ENCODE results near the gene HES1. TPM values are rescaled to one million over a fixed set of nuclear protein-coding genes. Genes with fewer than 3 reads are reported as not detected.
A peak's percentile ranks its signal among the peaks of the same experiment; 100 is the strongest.

The HES1 gene
- total RNA-seq, 1 experiment from 2014 or later = 34.6 TPM

- H3K4me1 Mint-ChIP-seq (ENCODE audit: insufficient read depth, unreplicated experiment) = peaks cover 19% of the 10 kb centered on the region
- H3K27ac Mint-ChIP-seq (ENCODE audit: low read depth, unreplicated experiment) = peak overlapping the region; percentile 87
- no TSS peak for BruUV-seq (replicated peaks)
- H3K27me3 Mint-ChIP-seq (ENCODE audit: insufficient read depth, unreplicated experiment) = no peaks in the 10 kb centered on the region
- no peaks in the 10 kb centered on the region for H3K9me3 Mint-ChIP-seq (ENCODE audit: unreplicated experiment)
- no peak for DNase-seq (ENCODE audit: unreplicated experiment)
- intact Hi-C loops (cut with micrococcal nuclease) = loop anchor here (1.0 to 10.0 kb wide), 3 partner anchors 45 to 271 kb away; no protein-coding TSS in a partner anchor
- POLR2A ChIA-PET = interaction anchor here (0.6 to 10.1 kb wide), 18 partner anchors 10 to 550 kb away, joined by 3 to 193 read pairs (median 18); no protein-coding TSS in a partner anchor
- TF ChIP-seq CTCF (IDR thresholded peaks at IDR 0.05; ENCODE audit: unreplicated experiment) = no peak
- CTCF ChIA-PET = interaction anchor here (0.6 to 6.0 kb wide), 8 partner anchors 43 to 468 kb away, joined by 3 to 45 read pairs (median 3); no protein-coding TSS in a partner anchor
- H3K4me3 Mint-ChIP-seq (ENCODE audit: unreplicated experiment) = peak overlapping the region; percentile 97
- H3K36me3 Mint-ChIP-seq (ENCODE audit: insufficient read depth, unreplicated experiment) = peaks cover 36% of the 10 kb centered on the region
Measured at GRCh38 chr3:194134231-194134756, 1.7 kb upstream of the HES1 start.

GRCh38 chr3:194134757-194135515 lies 1.0 kb upstream of the HES1 start:
- Mint-ChIP-seq H3K9me3 (ENCODE audit: unreplicated experiment) (no peaks in the 10 kb centered on the region), H3K4me1 (ENCODE audit: insufficient read depth, unreplicated experiment) (peaks cover 24% of the 10 kb centered on the region), H3K4me3 (ENCODE audit: unreplicated experiment) (peak overlapping the region; percentile 97), H3K27me3 (ENCODE audit: insufficient read depth, unreplicated experiment) (no peaks in the 10 kb centered on the region), H3K27ac (ENCODE audit: low read depth, unreplicated experiment) (peak overlapping the region; percentile 73), H3K36me3 (ENCODE audit: insufficient read depth, unreplicated experiment) (peaks cover 36% of the 10 kb centered on the region)
- intact Hi-C loops (cut with micrococcal nuclease) = loop anchor here (1.0 to 10.0 kb wide), 5 partner anchors 46 to 270 kb away; no protein-coding TSS in a partner anchor
- no TSS peak for BruUV-seq (replicated peaks)
- peak; percentile 98 for DNase-seq (ENCODE audit: unreplicated experiment)
- no peak for TF ChIP-seq CTCF (IDR thresholded peaks at IDR 0.05; ENCODE audit: unreplicated experiment)
- POLR2A ChIA-PET = interaction anchor here (0.6 to 10.1 kb wide), 21 partner anchors 10 to 551 kb away, joined by 3 to 193 read pairs (median 7); no protein-coding TSS in a partner anchor
- CTCF ChIA-PET = interaction anchor here (0.6 to 6.0 kb wide), 9 partner anchors 44 to 469 kb away, joined by 3 to 45 read pairs (median 3); no protein-coding TSS in a partner anchor

DNA sequence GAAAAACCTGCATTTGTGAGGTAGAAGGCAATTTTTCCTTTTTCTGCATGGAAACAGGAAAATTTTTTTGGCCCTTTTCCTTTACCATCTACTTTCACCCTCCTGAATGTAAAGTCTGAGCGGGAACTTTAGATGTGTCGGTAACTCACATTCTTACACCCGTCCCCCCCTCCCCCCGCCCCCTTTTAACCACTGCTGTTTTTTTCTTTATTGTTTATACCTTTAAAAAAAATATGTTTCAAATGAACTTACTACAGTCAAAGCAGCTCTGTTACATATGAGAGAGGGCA lies 487 bp upstream of the HES1 start:
- CTCF ChIA-PET = interaction anchor here (0.6 to 6.0 kb wide), 7 partner anchors 45 to 355 kb away, joined by 3 to 45 read pairs (median 5); no protein-coding TSS in a partner anchor
- TF ChIP-seq CTCF (IDR thresholded peaks at IDR 0.05; ENCODE audit: unreplicated experiment) = no peak
- intact Hi-C loops (cut with micrococcal nuclease) = loop anchor here (1.0 to 10.0 kb wide), 4 partner anchors 65 to 269 kb away; no protein-coding TSS in a partner anchor
- H3K36me3 Mint-ChIP-seq (ENCODE audit: insufficient read depth, unreplicated experiment) = peaks cover 36% of the 10 kb centered on the region
- POLR2A ChIA-PET = interaction anchor here (0.6 to 10.1 kb wide), 21 partner anchors 11 to 471 kb away, joined by 3 to 193 read pairs (median 5); no protein-coding TSS in a partner anchor
- no TSS peak for BruUV-seq (replicated peaks)
- H3K9me3 Mint-ChIP-seq (ENCODE audit: unreplicated experiment) = no peaks in the 10 kb centered on the region
- no peak for DNase-seq (ENCODE audit: unreplicated experiment)
- H3K27me3 Mint-ChIP-seq (ENCODE audit: insufficient read depth, unreplicated experiment) = no peaks in the 10 kb centered on the region
- H3K4me3 Mint-ChIP-seq (ENCODE audit: unreplicated experiment) = peak overlapping the region; percentile 97
- peak overlapping the region; percentile 73 for H3K27ac Mint-ChIP-seq (ENCODE audit: low read depth, unreplicated experiment)
- peaks cover 27% of the 10 kb centered on the region for H3K4me1 Mint-ChIP-seq (ENCODE audit: insufficient read depth, unreplicated experiment)

DNA sequence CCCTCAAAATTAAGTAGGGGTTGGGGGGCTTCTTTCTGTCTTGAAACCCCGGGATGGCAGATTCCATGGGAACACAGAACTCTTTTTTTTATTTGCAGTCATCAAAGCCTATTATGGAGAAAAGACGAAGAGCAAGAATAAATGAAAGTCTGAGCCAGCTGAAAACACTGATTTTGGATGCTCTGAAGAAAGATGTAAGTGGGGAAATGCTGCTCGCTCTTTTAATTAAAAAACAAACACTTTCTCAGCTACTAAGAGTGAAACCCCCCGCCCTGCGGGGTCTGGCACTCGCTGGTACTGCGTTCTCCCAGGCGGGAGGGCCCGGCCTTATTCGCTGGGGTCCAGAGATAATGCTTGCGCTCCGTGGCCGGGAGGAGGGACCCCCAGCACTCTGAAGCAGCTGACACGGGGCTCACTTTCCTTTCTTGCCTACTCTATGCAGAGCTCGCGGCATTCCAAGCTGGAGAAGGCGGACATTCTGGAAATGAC lies 615 bp downstream of the HES1 start:
- peak overlapping the region; percentile 97 for H3K4me3 Mint-ChIP-seq (ENCODE audit: unreplicated experiment)
- ChIA-PET POLR2A (interaction anchor here (0.6 to 10.1 kb wide), 32 partner anchors 19 to 354 kb away, joined by 3 to 193 read pairs (median 4); no protein-coding TSS in a partner anchor), CTCF (interaction anchor here (0.6 to 6.0 kb wide), 12 partner anchors 44 to 356 kb away, joined by 3 to 45 read pairs (median 4); no protein-coding TSS in a partner anchor)
- intact Hi-C loops (cut with micrococcal nuclease) = loop anchor here (1.0 to 10.0 kb wide), 5 partner anchors 154 to 355 kb away; no protein-coding TSS in a partner anchor
- no peaks in the 10 kb centered on the region for H3K9me3 Mint-ChIP-seq (ENCODE audit: unreplicated experiment)
- TF ChIP-seq CTCF (IDR thresholded peaks at IDR 0.05; ENCODE audit: unreplicated experiment) = no peak
- H3K27me3 Mint-ChIP-seq (ENCODE audit: insufficient read depth, unreplicated experiment) = no peaks in the 10 kb centered on the region
- H3K36me3 Mint-ChIP-seq (ENCODE audit: insufficient read depth, unreplicated experiment) = peaks cover 36% of the 10 kb centered on the region
- BruUV-seq (replicated peaks) = no TSS peak
- H3K27ac Mint-ChIP-seq (ENCODE audit: low read depth, unreplicated experiment) = peak overlapping the region; percentile 73
- H3K4me1 Mint-ChIP-seq (ENCODE audit: insufficient read depth, unreplicated experiment) = peaks cover 27% of the 10 kb centered on the region
- DNase-seq (ENCODE audit: unreplicated experiment) = peak; percentile 50

All from MCF 10A (cell line).